H1 (cell line): ENCODE measurements around the gene MYBPHL. TPM values are rescaled to one million over a fixed set of nuclear protein-coding genes. Genes with fewer than 3 reads are reported as not detected.

Source experiments
- ASH2L ChIP-seq: fragments of 200-600, 300-600 bp; sonication (generic); IDR thresholded peaks from one replicate; pipeline ENCODE4 v1.7.1; 2017; ENCODE audit warnings: low read length
- ATF3 ChIP-seq: IDR thresholded peaks from 2 replicates; pipeline ENCODE4 v1.6.1; 2011; ENCODE audit warnings: low read depth, mild to moderate bottlenecking, low read length; ENCODE audit not compliant: insufficient read depth
- CEBPB ChIP-seq: IDR thresholded peaks from 2 replicates; pipeline ENCODE4 v1.6.1; 2012; ENCODE audit warnings: low read depth, low read length
- CTBP2 ChIP-seq: IDR thresholded peaks from 2 replicates; pipeline ENCODE4 v1.7.0; 2011; ENCODE audit warnings: borderline replicate concordance, mild to moderate bottlenecking, moderate library complexity, mixed read lengths, low read length; ENCODE audit not compliant: insufficient read depth, insufficient read length
- EGR1 ChIP-seq: IDR thresholded peaks from 2 replicates; pipeline ENCODE4 v1.6.1; 2011; ENCODE audit warnings: low read depth, low read length, borderline replicate concordance
- HDAC2 ChIP-seq, 2 experiments: fragments of 300-600 bp in 1 of 2; sonication (generic) in 1 of 2; IDR thresholded peaks; 2 replicates each; pipeline ENCODE4 v1.6.1; 2011 to 2012; ENCODE audit warnings: low read depth in 2 of 2, low read length in 2 of 2, mild to moderate bottlenecking in 2 of 2, moderate library complexity in 2 of 2, borderline replicate concordance in 1 of 2, inconsistent platforms in 1 of 2
- HDAC6 ChIP-seq: IDR thresholded peaks from one replicate; pipeline ENCODE4 v1.7.1; 2012; ENCODE audit warnings: low read depth, mild to moderate bottlenecking, inconsistent platforms, low read length, moderate library complexity
- JUND ChIP-seq: IDR thresholded peaks from 2 replicates; pipeline ENCODE4 v1.6.1; 2011; ENCODE audit warnings: mild to moderate bottlenecking, improper control_type of control experiment, low read length
- KDM4A ChIP-seq: IDR thresholded peaks from one replicate; pipeline ENCODE4 v1.7.1; 2012; ENCODE audit warnings: low read depth, mild to moderate bottlenecking, moderate library complexity, low read length, inconsistent platforms; ENCODE audit not compliant: severe bottlenecking
- KDM5A ChIP-seq: fragments of 200-600 bp; IDR thresholded peaks from 2 replicates; pipeline ENCODE4 v1.7.1; 2012; ENCODE audit warnings: mild to moderate bottlenecking, low read length, inconsistent platforms, mixed read lengths
- NANOG ChIP-seq: IDR thresholded peaks from 2 replicates; pipeline ENCODE4 v1.6.1; 2011; ENCODE audit warnings: low read length, low read depth, mild to moderate bottlenecking, inconsistent platforms; ENCODE audit not compliant: insufficient read depth, poor library complexity, severe bottlenecking
- RNF2 ChIP-seq: fragments of 200-900, 300-1000 bp; sonication (generic); IDR thresholded peaks from 2 replicates; pipeline ENCODE4 v1.7.1; 2016; ENCODE audit warnings: borderline replicate concordance, low read depth, mild to moderate bottlenecking, antibody characterized with exemption, low read length; ENCODE audit not compliant: poor library complexity, severe bottlenecking; ENCODE audit errors: missing control alignments
- SIN3A ChIP-seq, 2 experiments: IDR thresholded peaks in 1 of 2; conservative IDR thresholded peaks in 1 of 2; 2 replicates each; pipeline ENCODE4 v1.6.1; 2011 to 2012; ENCODE audit warnings: low read length in 2 of 2, improper control_type of control experiment in 1 of 2, low read depth in 1 of 2, mild to moderate bottlenecking in 1 of 2
- SIX5 ChIP-seq: IDR thresholded peaks from 2 replicates; pipeline ENCODE4 v1.6.1; 2011; ENCODE audit warnings: mild to moderate bottlenecking, low read depth, low read length
- SP1 ChIP-seq: IDR thresholded peaks from 2 replicates; pipeline ENCODE4 v1.6.1; 2011; ENCODE audit warnings: low read depth, low read length
- SP2 ChIP-seq: IDR thresholded peaks from 2 replicates; pipeline ENCODE4 v1.6.1; 2012; ENCODE audit warnings: mild to moderate bottlenecking, low read length, inconsistent platforms
- SRF ChIP-seq: IDR thresholded peaks from 2 replicates; pipeline ENCODE4 v1.6.1; 2011; ENCODE audit warnings: mild to moderate bottlenecking, low read depth, low read length, moderate library complexity
- TAF7 ChIP-seq: optimal IDR thresholded peaks from 2 replicates; pipeline ENCODE3; 2011; ENCODE audit warnings: low read depth, mild to moderate bottlenecking, inconsistent platforms, low read length, moderate library complexity, borderline replicate concordance
- TCF12 ChIP-seq: IDR thresholded peaks from 2 replicates; pipeline ENCODE4 v1.6.1; 2011; ENCODE audit warnings: low read depth, mild to moderate bottlenecking, low read length
- ZNF274 ChIP-seq: IDR thresholded peaks from 2 replicates; pipeline ENCODE4 v1.7.0; 2012; ENCODE audit warnings: low read length, borderline replicate concordance; ENCODE audit errors: extremely low read depth
- polyA plus RNA-seq, 7 experiments: library from polyadenylated mRNA; depleted of rRNA in 3 of 7; stranded (reverse) in 5 of 7; unstranded in 2 of 7; fragments of >200 nt in 5 of 7; fragments of 200-250 nt in 2 of 7; gene quantifications; 1 replicate in 5 of 7; 2 replicates in 1 of 7; 4 replicates in 1 of 7; pipeline versions ENCODE4 v1.2.1 to v1.2.3, GENCODE V29; 2011 to 2013; ENCODE audit warnings: missing spikeins in 2 of 7, mixed read lengths in 2 of 7
- total RNA-seq: library from RNA; stranded (reverse); fragmentation: NEBNext Ultra II Directional; extraction: Animal tissue kit (Norgen Biotek cat#: 25700); gene quantifications from 2 replicates; pipeline ENCODE4 v1.2.1, GENCODE V29; 2021

Gene MYBPHL
- total and polyA plus RNA-seq, 2 of the 8 experiments (the other 6 are each of a cell fraction or from before 2014, with no cell fraction given), result 0.24 to 0.30 TPM

- TF ChIP-seq HDAC2 (IDR thresholded peaks at IDR 0.05; ENCODE audit: borderline replicate concordance in 1 of 2, low read depth in 2 of 2, low read length in 2 of 2) (peak; percentile 92 to 99; a peak in 3 of 4 replicates), TAF7 (peak; percentile 97), JUND (peak; percentile 76), SIX5 (no peak), ZNF274 (no peak), SP2 (no peak), TCF12 (no peak), SP1 (0 out of 2 replicates have a peak, but pooled peaks have one; percentile 33), RNF2 (no peak), CTBP2 (peak; percentile 95), NANOG (no peak), ASH2L (peak; percentile 61), EGR1 (no peak), SIN3A (conservative IDR thresholded peaks at IDR 0.05 in 1 of 2, IDR thresholded peaks at IDR 0.05 in 1 of 2; ENCODE audit: low read depth in 1 of 2, low read length in 2 of 2) (peak in 1 of 2 experiments; percentile 90; a peak in 3 of 4 replicates), KDM4A (no peak), HDAC6 (no peak), CEBPB (no peak), KDM5A (no peak; the same call in 1 of the 2 replicates), ATF3 (0 out of 2 replicates have a peak, but pooled peaks have one; percentile 44), SRF (peak; percentile 39; the same call in 1 of the 2 replicates)
- TF ChIP-seq, all 59 proteins: peak for 22
These were observed 43.0 kb downstream of the MYBPHL start (continued) for GRCh38 chr1:109263597-109264378.
